Mucosa of rectum (tissue), 2 donors: ENCODE measurements around the gene LINC00632.

Experiments
- H3K27ac ChIP-seq, 2 donors: one replicate each; pipeline ENCODE4 v1.7.0; 2013; ENCODE audit warnings: inconsistent platforms in 2 of 2, low read depth in 2 of 2, low read length in 2 of 2
- H3K27me3 ChIP-seq, 2 donors: one replicate each; pipeline ENCODE4 v1.7.0; 2013; ENCODE audit warnings: low read length in 2 of 2; ENCODE audit not compliant: control insufficient read depth in 2 of 2, insufficient read depth in 2 of 2
- H3K36me3 ChIP-seq, 2 donors: one replicate each; pipeline ENCODE4 v1.7.0; 2013; ENCODE audit warnings: low read length in 2 of 2; ENCODE audit not compliant: control insufficient read depth in 2 of 2, insufficient read depth in 2 of 2
- H3K4me1 ChIP-seq, 2 donors: one replicate each; pipeline ENCODE4 v1.7.0; 2013; ENCODE audit warnings: low read length in 2 of 2, mild to moderate bottlenecking in 1 of 2; ENCODE audit not compliant: control insufficient read depth in 2 of 2, insufficient read depth in 2 of 2
- H3K4me3 ChIP-seq, 2 donors: one replicate each; pipeline ENCODE4 v1.7.0; 2013; ENCODE audit warnings: low read length in 2 of 2
- H3K9ac ChIP-seq, 2 donors: one replicate each; pipeline ENCODE4 v1.7.0; 2013; ENCODE audit warnings: low read length in 2 of 2, low read depth in 1 of 2, mild to moderate bottlenecking in 1 of 2
- H3K9me3 ChIP-seq, 2 donors: one replicate each; pipeline ENCODE4 v1.7.0; 2013; ENCODE audit warnings: low read length in 2 of 2; ENCODE audit not compliant: control insufficient read depth in 2 of 2
- donor health status: healthy.
- donor health status: Normal muscosa, but diverticular disease.

Gene LINC00632

DNA sequence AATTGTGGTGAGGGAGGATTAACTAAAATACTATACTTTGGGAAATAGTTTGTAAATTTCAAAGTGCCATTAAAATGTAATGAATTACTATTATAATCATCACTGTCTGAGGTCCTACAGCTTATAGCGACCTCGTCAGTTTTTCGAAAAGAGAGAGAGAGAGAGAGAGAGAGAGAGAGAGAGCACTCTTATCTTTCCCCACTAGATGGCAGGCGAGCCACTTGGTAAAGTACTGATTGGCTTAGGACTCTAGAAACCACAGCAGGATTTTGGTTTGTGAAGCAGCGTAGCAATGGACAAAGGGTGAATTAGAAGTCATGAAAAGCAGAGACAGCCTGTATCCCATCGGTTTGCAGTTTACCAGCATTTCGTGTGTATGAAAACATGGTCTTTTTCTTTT is 52.5 kb downstream of the LINC00632 start:
- H3K27ac ChIP-seq = no peak overlapping the region
- no peak overlapping the region for H3K9ac ChIP-seq
- H3K36me3 ChIP-seq = no peaks in the 10 kb centered on the region
- H3K9me3 ChIP-seq = no peaks in the 10 kb centered on the region
- H3K4me3 ChIP-seq = no peak overlapping the region
- peaks cover 5 to 13% of the 10 kb centered on the region in 2 donors for H3K27me3 ChIP-seq
- H3K4me1 ChIP-seq = no peaks in the 10 kb centered on the region

GRCh38 chrX:140764401-140764919 is 54.9 kb downstream of the LINC00632 start:
- Histone ChIP-seq H3K9ac (no peak overlapping the region), H3K4me1 (no peaks in the 10 kb centered on the region), H3K36me3 (no peaks in the 10 kb centered on the region), H3K27me3 (peaks cover 8 to 13% of the 10 kb centered on the region in 2 donors), H3K9me3 (no peaks in the 10 kb centered on the region), H3K4me3 (no peak overlapping the region), H3K27ac (no peak overlapping the region)

- Histone ChIP-seq H3K27ac (no peak overlapping the region), H3K9me3 (no peaks in the 10 kb centered on the region), H3K9ac (no peak overlapping the region), H3K4me3 (no peak overlapping the region), H3K4me1 (no peaks in the 10 kb centered on the region), H3K36me3 (no peaks in the 10 kb centered on the region), H3K27me3 (peaks cover 8 to 13% of the 10 kb centered on the region in 2 donors)
These were observed 55.7 kb downstream of the LINC00632 start for GRCh38 chrX:140765043-140765784.

DNA sequence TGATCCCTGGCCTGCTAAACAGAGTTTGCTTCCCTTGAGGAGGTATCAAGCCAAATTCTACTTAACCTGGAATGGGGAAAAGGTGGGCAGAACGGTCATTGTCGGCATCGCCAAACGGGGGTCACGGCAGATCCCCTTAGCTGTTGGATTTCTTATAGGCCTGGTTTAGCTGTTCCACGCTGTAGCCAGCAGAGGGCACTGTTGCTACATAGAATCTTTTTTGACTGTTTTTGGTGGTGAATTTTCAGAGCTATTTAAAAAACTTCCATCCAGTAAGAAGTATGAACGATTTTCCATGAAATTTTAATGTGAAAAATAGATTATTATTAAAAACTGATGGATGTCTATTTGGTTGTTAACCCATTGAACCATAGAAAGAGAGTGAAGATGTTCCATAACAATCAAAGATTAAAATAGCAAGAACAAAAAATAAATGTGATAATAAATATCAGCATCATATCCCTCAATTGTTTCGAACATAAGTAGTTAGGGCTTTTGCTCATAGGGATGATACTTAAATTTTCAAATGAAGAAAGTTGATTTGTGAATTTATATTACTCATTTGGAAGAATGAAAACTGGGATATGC is 56.6 kb downstream of the LINC00632 start:
- peaks cover 8 to 13% of the 10 kb centered on the region in 2 donors for H3K27me3 ChIP-seq
- no peak overlapping the region for H3K27ac ChIP-seq
- no peak overlapping the region for H3K4me3 ChIP-seq
- no peaks in the 10 kb centered on the region for H3K4me1 ChIP-seq
- H3K9ac ChIP-seq = no peak overlapping the region
- no peaks in the 10 kb centered on the region for H3K36me3 ChIP-seq
- no peaks in the 10 kb centered on the region for H3K9me3 ChIP-seq

DNA sequence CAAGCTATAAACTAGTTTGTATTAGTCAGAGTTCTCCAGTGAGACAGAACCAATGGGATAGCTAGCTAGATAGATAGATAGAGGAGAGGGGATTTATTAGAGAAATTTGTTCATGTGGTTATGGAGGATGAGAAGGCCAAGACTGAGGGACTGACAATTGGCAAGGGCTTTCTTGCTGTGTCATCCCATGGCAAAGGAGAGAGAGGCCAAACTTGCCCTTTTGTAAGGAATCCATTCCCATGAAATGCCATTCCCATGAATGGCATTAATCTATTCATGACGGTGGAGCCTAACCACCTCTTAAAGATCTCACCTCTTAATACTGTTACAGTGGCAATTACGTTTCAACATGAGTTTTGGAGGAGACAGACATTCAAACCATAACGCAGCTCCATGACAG is 58.1 kb downstream of the LINC00632 start:
- no peak overlapping the region for H3K9ac ChIP-seq
- H3K4me1 ChIP-seq = no peaks in the 10 kb centered on the region
- no peak overlapping the region for H3K4me3 ChIP-seq
- H3K27ac ChIP-seq = no peak overlapping the region
- H3K27me3 ChIP-seq = peaks cover 8 to 13% of the 10 kb centered on the region in 2 donors
- no peaks in the 10 kb centered on the region for H3K36me3 ChIP-seq
- H3K9me3 ChIP-seq = no peaks in the 10 kb centered on the region

DNA sequence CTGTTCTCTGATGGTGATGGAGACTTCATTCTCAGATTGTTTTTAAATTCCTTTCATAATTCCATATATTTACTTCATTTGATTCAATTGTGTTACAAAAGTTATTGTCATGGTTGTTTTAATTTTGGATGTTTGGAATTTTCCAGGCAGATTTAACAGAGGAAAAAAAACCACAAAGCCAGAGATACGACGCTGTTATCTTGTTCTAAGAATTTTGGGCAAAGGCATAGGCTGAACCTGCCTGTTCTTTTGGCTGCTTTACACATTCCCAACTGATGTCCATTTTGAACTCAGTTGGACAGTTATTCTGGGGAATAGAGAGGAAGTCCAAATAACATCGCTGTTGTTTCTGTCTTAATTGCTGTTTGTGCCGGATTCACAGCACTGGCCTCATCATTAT is 65.7 kb downstream of the LINC00632 start:
- no peak overlapping the region for H3K27ac ChIP-seq
- no peaks in the 10 kb centered on the region for H3K27me3 ChIP-seq
- H3K36me3 ChIP-seq = no peaks in the 10 kb centered on the region
- no peak overlapping the region for H3K9ac ChIP-seq
- no peaks in the 10 kb centered on the region for H3K4me1 ChIP-seq
- no peaks in the 10 kb centered on the region for H3K9me3 ChIP-seq
- H3K4me3 ChIP-seq = no peak overlapping the region

DNA sequence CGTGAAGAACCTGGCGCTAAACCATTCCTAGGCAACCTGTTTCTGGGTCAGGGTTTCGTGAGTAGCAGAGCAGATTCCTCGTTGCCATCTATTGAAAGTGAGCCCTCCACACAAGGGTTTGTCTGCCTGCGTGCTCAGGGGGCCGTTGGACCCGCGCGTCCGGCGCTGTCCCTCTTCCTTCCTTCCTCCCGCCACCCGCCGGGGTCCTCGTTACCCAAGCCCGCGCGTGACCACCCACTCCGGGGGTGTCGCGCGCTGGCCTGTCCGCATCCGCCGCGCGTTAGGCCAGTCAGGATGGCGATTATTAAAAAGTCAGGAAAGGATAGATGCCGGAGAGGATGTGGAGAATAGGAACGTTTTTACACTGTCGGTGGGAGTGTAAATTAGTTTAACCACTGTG is 66.8 kb downstream of the LINC00632 start:
- no peaks in the 10 kb centered on the region for H3K36me3 ChIP-seq
- no peaks in the 10 kb centered on the region for H3K9me3 ChIP-seq
- no peak overlapping the region for H3K9ac ChIP-seq
- H3K4me1 ChIP-seq = no peaks in the 10 kb centered on the region
- no peak overlapping the region for H3K27ac ChIP-seq
- H3K27me3 ChIP-seq = no peaks in the 10 kb centered on the region
- no peak overlapping the region for H3K4me3 ChIP-seq

DNA sequence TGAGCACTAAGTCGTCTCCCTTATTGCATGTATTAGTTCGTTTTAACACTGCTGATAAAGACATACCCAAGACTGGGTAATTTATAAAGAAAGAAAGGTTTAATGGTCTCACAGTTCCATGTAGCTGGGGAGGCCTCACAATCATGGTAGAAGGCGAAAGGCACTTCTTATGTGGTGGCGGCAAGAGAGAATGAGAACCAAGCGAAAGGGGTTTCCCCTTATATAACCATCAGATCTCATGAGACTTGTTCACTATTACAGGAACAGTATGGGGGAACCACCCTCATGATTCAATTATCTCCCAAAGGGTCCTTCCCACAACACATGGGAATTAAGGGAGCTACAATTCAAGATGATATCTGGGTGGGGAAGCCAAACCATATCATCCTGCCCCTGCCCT is 85.1 kb downstream of the LINC00632 start:
- no peaks in the 10 kb centered on the region for H3K36me3 ChIP-seq
- no peak overlapping the region for H3K9ac ChIP-seq
- H3K9me3 ChIP-seq = no peaks in the 10 kb centered on the region
- H3K4me3 ChIP-seq = no peak overlapping the region
- H3K4me1 ChIP-seq = no peaks in the 10 kb centered on the region
- no peaks in the 10 kb centered on the region for H3K27me3 ChIP-seq
- H3K27ac ChIP-seq = no peak overlapping the region

GRCh38 chrX:140799216-140799615 is 89.7 kb downstream of the LINC00632 start:
- H3K4me3 ChIP-seq = no peak overlapping the region
- H3K9me3 ChIP-seq = no peaks in the 10 kb centered on the region
- no peak overlapping the region for H3K9ac ChIP-seq
- no peaks in the 10 kb centered on the region for H3K36me3 ChIP-seq
- H3K4me1 ChIP-seq = no peaks in the 10 kb centered on the region
- H3K27me3 ChIP-seq = no peaks in the 10 kb centered on the region
- H3K27ac ChIP-seq = no peak overlapping the region

DNA sequence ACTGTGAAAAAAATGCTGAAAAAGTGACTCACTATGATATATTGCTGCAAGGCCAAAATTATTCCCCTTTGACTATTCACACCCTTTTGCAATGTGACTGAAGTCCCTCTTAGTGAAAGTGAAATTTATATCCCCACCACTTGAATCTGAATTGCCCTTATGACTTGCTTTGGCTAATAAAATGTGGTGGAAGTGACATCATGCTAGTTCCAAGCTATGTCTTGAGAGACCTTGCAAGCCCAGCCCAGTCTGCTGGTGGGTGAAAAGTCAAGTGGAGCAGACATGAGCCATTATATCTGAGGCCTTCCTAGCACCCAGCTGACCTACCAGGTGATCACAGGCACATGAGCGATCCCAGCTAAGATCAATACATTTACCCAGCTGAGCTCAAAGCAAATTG is 94.7 kb downstream of the LINC00632 start:
- no peak overlapping the region for H3K27ac ChIP-seq
- no peak overlapping the region for H3K9ac ChIP-seq
- no peak overlapping the region for H3K4me3 ChIP-seq
- H3K4me1 ChIP-seq = no peaks in the 10 kb centered on the region
- no peaks in the 10 kb centered on the region for H3K27me3 ChIP-seq
- H3K9me3 ChIP-seq = no peaks in the 10 kb centered on the region
- H3K36me3 ChIP-seq = no peaks in the 10 kb centered on the region
